Endothelial cell (in vitro differentiated cells): ENCODE measurements around the gene TRIM69. TPM values are rescaled to one million over a fixed set of nuclear protein-coding genes. Genes with fewer than 3 reads are reported as not detected.

Experiments used
- DNase-seq: peaks from one replicate; pipeline ENCODE4 v3.0.0; 2021; ENCODE audit warnings: low spot score
- H3K27ac Mint-ChIP-seq: one replicate; pipeline ENCODE4 v1.8.0; 2021; ENCODE audit warnings: mixed read lengths, inconsistent platforms; ENCODE audit not compliant: unreplicated experiment
- H3K27me3 Mint-ChIP-seq: one replicate; pipeline ENCODE4 v1.8.0; 2021; ENCODE audit warnings: mild to moderate bottlenecking, moderate library complexity, mixed read lengths, inconsistent platforms; ENCODE audit not compliant: unreplicated experiment
- H3K36me3 Mint-ChIP-seq: one replicate; pipeline ENCODE4 v1.8.0; 2021; ENCODE audit warnings: mild to moderate bottlenecking, low read depth, mixed read lengths, inconsistent platforms; ENCODE audit not compliant: unreplicated experiment
- H3K4me1 Mint-ChIP-seq: one replicate; pipeline ENCODE4 v1.8.0; 2021; ENCODE audit warnings: mild to moderate bottlenecking, mixed read lengths, inconsistent platforms; ENCODE audit not compliant: unreplicated experiment
- H3K4me3 Mint-ChIP-seq: one replicate; pipeline ENCODE4 v1.8.0; 2021; ENCODE audit warnings: mild to moderate bottlenecking, mixed read lengths, inconsistent platforms; ENCODE audit not compliant: unreplicated experiment
- H3K9me3 Mint-ChIP-seq: one replicate; pipeline ENCODE4 v1.8.0; 2021; ENCODE audit warnings: mixed read lengths, inconsistent platforms; ENCODE audit not compliant: unreplicated experiment
- CTCF ChIP-seq: fragments of 200-600 bp; sonication (generic); IDR thresholded peaks from one replicate; pipeline ENCODE4 v1.5.0; 2021; ENCODE audit warnings: antibody characterized with exemption; ENCODE audit not compliant: unreplicated experiment
- total RNA-seq: library from RNA; stranded (reverse); fragmentation: NEBNext Ultra II Directional; extraction: Animal tissue kit (Norgen Biotek cat#: 25700); gene quantifications from one replicate; pipeline ENCODE4 v1.2.1, GENCODE V29; 2021; ENCODE audit not compliant: unreplicated experiment

Gene TRIM69
- total RNA-seq, 1 donor from 2014 or later, result 13.4 TPM

GRCh38 chr15:44790215-44790614 is 53.9 kb downstream of the TRIM69 start:
- Mint-ChIP-seq H3K4me3 (no peak overlapping the region), H3K9me3 (no peaks in the 10 kb centered on the region), H3K27me3 (no peaks in the 10 kb centered on the region), H3K4me1 (peaks cover 4% of the 10 kb centered on the region), H3K27ac (no peak overlapping the region), H3K36me3 (no peaks in the 10 kb centered on the region)
- no peak for DNase-seq
- TF ChIP-seq CTCF, result no peak

- H3K36me3 Mint-ChIP-seq, result no peaks in the 10 kb centered on the region
- peaks cover 3% of the 10 kb centered on the region for H3K4me1 Mint-ChIP-seq
- no peak overlapping the region for H3K27ac Mint-ChIP-seq
Measured at GRCh38 chr15:44790656-44791055, 54.3 kb downstream of the TRIM69 start.

GRCh38 chr15:44792715-44793114 is 56.4 kb downstream of the TRIM69 start:
- no peaks in the 10 kb centered on the region for H3K9me3 Mint-ChIP-seq
- no peak overlapping the region for H3K4me3 Mint-ChIP-seq
- no peaks in the 10 kb centered on the region for H3K27me3 Mint-ChIP-seq
- H3K27ac Mint-ChIP-seq, result no peak overlapping the region
- no peak for TF ChIP-seq CTCF
- H3K36me3 Mint-ChIP-seq, result no peaks in the 10 kb centered on the region
- H3K4me1 Mint-ChIP-seq, result peaks cover 3% of the 10 kb centered on the region
- no peak for DNase-seq

More at GRCh38 chr15:44790656-44791055, 54.3 kb downstream of the TRIM69 start:
- no peak for DNase-seq
- no peak overlapping the region for H3K4me3 Mint-ChIP-seq
- no peak for TF ChIP-seq CTCF
- no peaks in the 10 kb centered on the region for H3K27me3 Mint-ChIP-seq
- no peaks in the 10 kb centered on the region for H3K9me3 Mint-ChIP-seq

- Mint-ChIP-seq H3K36me3 (no peaks in the 10 kb centered on the region), H3K27ac (no peak overlapping the region), H3K4me3 (no peak overlapping the region), H3K27me3 (no peaks in the 10 kb centered on the region), H3K9me3 (no peaks in the 10 kb centered on the region), H3K4me1 (peaks cover 3% of the 10 kb centered on the region)
- no peak for DNase-seq
- TF ChIP-seq CTCF, result no peak
Measured at GRCh38 chr15:44794072-44794471, 57.7 kb downstream of the TRIM69 start.

GRCh38 chr15:44796508-44796907 is 60.2 kb downstream of the TRIM69 start:
- DNase-seq, result no peak
- no peaks in the 10 kb centered on the region for H3K27me3 Mint-ChIP-seq
- H3K9me3 Mint-ChIP-seq, result no peaks in the 10 kb centered on the region
- peaks cover 3% of the 10 kb centered on the region for H3K4me1 Mint-ChIP-seq
- no peak overlapping the region for H3K27ac Mint-ChIP-seq
- no peak for TF ChIP-seq CTCF
- H3K36me3 Mint-ChIP-seq, result no peaks in the 10 kb centered on the region
- H3K4me3 Mint-ChIP-seq, result no peak overlapping the region
